ENCODE data around the gene PKNOX2. TPM values are rescaled to one million over a fixed set of nuclear protein-coding genes. Genes with fewer than 3 reads are reported as not detected.

PKNOX2 gene
- total RNA-seq, 1 experiment from 2014 or later, result not detected

- POLR2A ChIA-PET, result no interaction called here
- H3K27me3 ChIP-seq (replicated peaks; ENCODE audit: control insufficient read depth, insufficient read depth, low read length), result peaks cover 7% of the 10 kb centered on the region
- BruUV-seq (replicated peaks), result no TSS peak
- H3K9me3 ChIP-seq, result peaks cover 4% of the 10 kb centered on the region; the same call in 1 of the 2 replicates
- CTCF ChIA-PET, result interaction anchor here (0.5 kb wide), 1 partner anchor 257 kb away, joined by 3 read pairs; no protein-coding TSS in a partner anchor
- intact Hi-C loops (cut with micrococcal nuclease; ENCODE audit: unreplicated experiment), result no loop called here
- Mint-ChIP-seq H3K4me3 (ENCODE audit: unreplicated experiment) (no peak overlapping the region), H3K27ac (ENCODE audit: unreplicated experiment) (no peak overlapping the region), H3K27me3 (ENCODE audit: insufficient read depth, unreplicated experiment) (peaks cover 15% of the 10 kb centered on the region), H3K9me3 (ENCODE audit: unreplicated experiment) (no peaks in the 10 kb centered on the region), H3K4me1 (ENCODE audit: low read depth, unreplicated experiment) (peaks cover 4% of the 10 kb centered on the region), H3K36me3 (ENCODE audit: insufficient read depth, unreplicated experiment) (peaks cover 4% of the 10 kb centered on the region)
- H3K4me3 ChIP-seq (ENCODE audit: low read depth, low read length), result no peak overlapping the region
- no peak for TF ChIP-seq CTCF (IDR thresholded peaks at IDR 0.05; ENCODE audit: insufficient read depth in 1 of 2, low read depth in 1 of 2, low read length in 1 of 2, severe bottlenecking in 1 of 2, unreplicated experiment in 1 of 2)
- DNase-seq, result peak in 1 of 2 experiments; percentile 25
- H3K4me1 ChIP-seq, result peaks cover 2% of the 10 kb centered on the region
- H3K36me3 ChIP-seq (ENCODE audit: control insufficient read depth, insufficient read depth, low read length), result no peaks in the 10 kb centered on the region
These were observed 6.0 kb downstream of the PKNOX2 start for GRCh38 chr11:125170510-125171031.

- no peak for TF ChIP-seq CTCF (IDR thresholded peaks at IDR 0.05; ENCODE audit: insufficient read depth in 1 of 2, low read depth in 1 of 2, low read length in 1 of 2, severe bottlenecking in 1 of 2, unreplicated experiment in 1 of 2)
- H3K27me3 Mint-ChIP-seq (ENCODE audit: insufficient read depth, unreplicated experiment), result peaks cover 16% of the 10 kb centered on the region
- H3K4me1 ChIP-seq, result no peaks in the 10 kb centered on the region
- H3K4me1 Mint-ChIP-seq (ENCODE audit: low read depth, unreplicated experiment), result no peaks in the 10 kb centered on the region
- H3K9me3 ChIP-seq, result peaks cover 4% of the 10 kb centered on the region; the same call in 1 of the 2 replicates
- DNase-seq, result peak in 1 of 2 experiments; percentile 27
- H3K36me3 Mint-ChIP-seq (ENCODE audit: insufficient read depth, unreplicated experiment), result no peaks in the 10 kb centered on the region
- no peaks in the 10 kb centered on the region for H3K36me3 ChIP-seq (ENCODE audit: control insufficient read depth, insufficient read depth, low read length)
- ChIA-PET POLR2A (no interaction called here), CTCF (no interaction called here)
- H3K27me3 ChIP-seq (replicated peaks; ENCODE audit: control insufficient read depth, insufficient read depth, low read length), result peaks cover 6% of the 10 kb centered on the region
- H3K4me3 ChIP-seq (ENCODE audit: low read depth, low read length), result no peak overlapping the region
- H3K27ac Mint-ChIP-seq (ENCODE audit: unreplicated experiment), result no peak overlapping the region
- no peaks in the 10 kb centered on the region for H3K9me3 Mint-ChIP-seq (ENCODE audit: unreplicated experiment)
- no TSS peak for BruUV-seq (replicated peaks)
- no peak overlapping the region for H3K4me3 Mint-ChIP-seq (ENCODE audit: unreplicated experiment)
- intact Hi-C loops (cut with micrococcal nuclease; ENCODE audit: unreplicated experiment), result no loop called here
These were observed 7.4 kb downstream of the PKNOX2 start for GRCh38 chr11:125171974-125172373.

GRCh38 chr11:125173027-125173426 lies 8.5 kb downstream of the PKNOX2 start:
- BruUV-seq (replicated peaks), result no TSS peak
- ChIA-PET POLR2A (no interaction called here), CTCF (no interaction called here)
- no peaks in the 10 kb centered on the region for H3K4me1 ChIP-seq
- no peak for TF ChIP-seq CTCF (IDR thresholded peaks at IDR 0.05; ENCODE audit: insufficient read depth in 1 of 2, low read depth in 1 of 2, low read length in 1 of 2, severe bottlenecking in 1 of 2, unreplicated experiment in 1 of 2)
- H3K36me3 Mint-ChIP-seq (ENCODE audit: insufficient read depth, unreplicated experiment), result no peaks in the 10 kb centered on the region
- no peaks in the 10 kb centered on the region for H3K9me3 Mint-ChIP-seq (ENCODE audit: unreplicated experiment)
- intact Hi-C loops (cut with micrococcal nuclease; ENCODE audit: unreplicated experiment), result no loop called here
- no peak overlapping the region for H3K4me3 Mint-ChIP-seq (ENCODE audit: unreplicated experiment)
- no peak overlapping the region for H3K4me3 ChIP-seq (ENCODE audit: low read depth, low read length)
- H3K27me3 ChIP-seq (replicated peaks; ENCODE audit: control insufficient read depth, insufficient read depth, low read length), result peaks cover 8% of the 10 kb centered on the region
- peaks cover 4% of the 10 kb centered on the region; the same call in 1 of the 2 replicates for H3K9me3 ChIP-seq
- peaks cover 22% of the 10 kb centered on the region for H3K27me3 Mint-ChIP-seq (ENCODE audit: insufficient read depth, unreplicated experiment)
- H3K36me3 ChIP-seq (ENCODE audit: control insufficient read depth, insufficient read depth, low read length), result no peaks in the 10 kb centered on the region
- no peak overlapping the region for H3K27ac Mint-ChIP-seq (ENCODE audit: unreplicated experiment)
- DNase-seq, result no peak
- no peaks in the 10 kb centered on the region for H3K4me1 Mint-ChIP-seq (ENCODE audit: low read depth, unreplicated experiment)

Data from Caco-2 (cell line).